Liver (tissue), 3 donors: ENCODE results near the gene AFAP1.

Experiments
- ATF3 ChIP-seq: IDR thresholded peaks from 2 replicates; pipeline ENCODE4 v1.6.1; 2016; ENCODE audit warnings: antibody characterized with exemption
- CTCF ChIP-seq: fragments of 150-350 bp; IDR thresholded peaks from 2 replicates; pipeline ENCODE4 v1.5.1; 2017; ENCODE audit warnings: improper control_type of control experiment, low read depth, low read length; ENCODE audit not compliant: missing input control
- EGR1 ChIP-seq, 2 donors: IDR thresholded peaks; 2 replicates each; pipeline ENCODE4 v1.6.1; 2016 to 2018; ENCODE audit warnings: antibody characterized with exemption in 2 of 2, low read depth in 2 of 2
- FOXA1 ChIP-seq: IDR thresholded peaks from 2 replicates; pipeline ENCODE4 v1.6.1; 2016; ENCODE audit warnings: antibody characterized with exemption
- FOXA2 ChIP-seq: IDR thresholded peaks from 2 replicates; pipeline ENCODE4 v1.6.1; 2016; ENCODE audit warnings: antibody characterized with exemption
- GABPA ChIP-seq, 2 donors: IDR thresholded peaks in 1 of 2; conservative IDR thresholded peaks in 1 of 2; 2 replicates each; pipeline ENCODE4 v1.6.1; 2016; ENCODE audit warnings: antibody characterized with exemption in 2 of 2, mild to moderate bottlenecking in 1 of 2, moderate library complexity in 1 of 2
- JUND ChIP-seq, 2 donors: IDR thresholded peaks; 2 replicates each; pipeline ENCODE4 v1.6.1; 2016; ENCODE audit warnings: antibody characterized with exemption in 2 of 2
- RAD21 ChIP-seq, 2 donors: IDR thresholded peaks; 2 replicates each; pipeline ENCODE4 v1.6.1; 2016; ENCODE audit warnings: antibody characterized with exemption in 2 of 2, mild to moderate bottlenecking in 2 of 2
- REST ChIP-seq: IDR thresholded peaks from 2 replicates; pipeline ENCODE4 v1.6.1; 2016; ENCODE audit warnings: antibody characterized with exemption, mild to moderate bottlenecking
- SP1 ChIP-seq: IDR thresholded peaks from 2 replicates; pipeline ENCODE4 v1.6.1; 2018; ENCODE audit warnings: antibody characterized with exemption, mild to moderate bottlenecking
- TAF1 ChIP-seq: conservative IDR thresholded peaks from 2 replicates; pipeline ENCODE4 v1.6.1; 2016; ENCODE audit warnings: antibody characterized with exemption, mild to moderate bottlenecking
- YY1 ChIP-seq: IDR thresholded peaks from 2 replicates; pipeline ENCODE4 v1.6.1; 2016; ENCODE audit warnings: antibody characterized with exemption, mild to moderate bottlenecking
- ZBTB33 ChIP-seq: IDR thresholded peaks from 2 replicates; pipeline ENCODE4 v1.6.1; 2016; ENCODE audit warnings: antibody characterized with exemption
- donor health status: healthy.
- donor health status: healthy.

- TF ChIP-seq REST (no peak), CTCF (no peak), GABPA (IDR thresholded peaks at IDR 0.05 in 1 of 2, conservative IDR thresholded peaks at IDR 0.05 in 1 of 2) (no peak), TAF1 (no peak), FOXA2 (no peak), ATF3 (no peak), FOXA1 (no peak), RAD21 (IDR thresholded peaks at IDR 0.05) (no peak), EGR1 (IDR thresholded peaks at IDR 0.05; ENCODE audit: low read depth in 2 of 2) (no peak), SP1 (no peak), JUND (IDR thresholded peaks at IDR 0.05) (no peak), ZBTB33 (no peak), YY1 (no peak)
Measured at GRCh38 chr4:7786040-7786439, 153.6 kb downstream of the AFAP1 start.
